DLD1 (cell line): ENCODE data around the gene SPRR3.
"Not testable (repeated sequence)": the region's sequence is repeated elsewhere in the genome, so short reads cannot be mapped to it uniquely, and the experiment has no call there.

Experiments used
- in situ Hi-C: cut with HindIII; loops from 2 replicates; pipeline ENCODE4 v1.10.0; 2017; ENCODE audit warnings: low sequenced_read_pairs

SPRR3 gene

DNA sequence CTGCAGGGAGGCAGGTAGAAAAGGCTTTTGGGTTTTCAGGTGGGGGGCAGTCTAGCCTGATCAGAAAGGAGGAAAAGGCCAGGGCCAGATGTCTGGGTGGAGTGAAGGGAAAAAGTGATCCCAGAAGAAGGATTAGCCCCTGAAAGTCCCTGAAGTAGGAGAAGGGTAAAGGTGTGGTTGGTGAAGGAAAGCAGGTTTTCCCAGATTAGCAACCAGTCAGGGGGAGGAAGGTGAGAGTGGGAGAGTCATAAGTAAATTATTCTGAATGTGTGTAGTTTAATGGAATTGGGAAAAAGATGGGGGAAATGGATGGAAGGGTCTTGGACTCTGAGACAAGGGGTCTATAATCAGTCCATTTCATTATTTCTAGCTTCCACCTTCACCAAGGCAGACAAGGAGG lies 18.3 kb upstream of the SPRR3 start:
- in situ Hi-C loops = no loop called here

DNA sequence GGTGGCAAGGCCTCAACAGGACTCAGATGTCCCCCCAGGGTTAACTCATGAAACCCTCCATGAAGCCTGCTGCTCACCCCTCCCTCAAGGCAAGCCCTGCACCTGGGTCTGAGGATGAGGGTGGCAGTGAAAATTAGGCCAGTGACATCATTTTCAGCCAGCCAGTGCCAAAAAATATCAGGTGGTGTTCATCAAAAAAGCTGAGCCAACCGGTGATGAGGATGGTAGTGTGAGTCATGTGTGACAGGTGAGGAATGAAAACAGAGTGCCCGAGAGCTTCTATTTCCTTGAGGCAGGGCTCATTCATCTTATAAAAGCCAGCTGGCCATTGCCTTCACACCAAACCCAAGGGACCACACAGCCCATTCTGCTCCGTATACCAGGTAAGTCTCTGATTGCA lies 17.8 kb upstream of the SPRR3 start, which contains the start of gene SPRR1A:
Gene SPRR1A (plus strand): TSS at position 339 of the 400 bp plus-strand sequence. CDS start 1,150 bp downstream, outside the sequence.
- in situ Hi-C loops = no loop called here

DNA sequence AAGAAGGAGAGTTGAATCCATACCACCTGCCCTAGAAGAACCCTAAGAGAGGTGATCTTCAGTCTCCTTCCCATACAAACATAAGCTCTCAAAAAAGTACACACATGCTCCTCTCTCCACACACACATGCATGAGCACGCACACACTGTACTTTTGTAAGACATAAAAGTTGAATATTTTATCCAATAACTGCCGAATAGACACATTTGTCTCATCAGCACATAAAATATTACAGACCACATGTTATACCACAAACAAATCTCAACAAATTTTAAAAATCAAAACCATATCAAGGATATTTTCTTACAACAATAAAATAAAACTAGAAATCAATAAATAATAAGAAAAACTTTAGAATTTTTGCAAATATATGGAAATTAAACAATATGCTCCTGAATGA lies 15.0 kb upstream of the SPRR3 start:
- in situ Hi-C loops = no loop called here

DNA sequence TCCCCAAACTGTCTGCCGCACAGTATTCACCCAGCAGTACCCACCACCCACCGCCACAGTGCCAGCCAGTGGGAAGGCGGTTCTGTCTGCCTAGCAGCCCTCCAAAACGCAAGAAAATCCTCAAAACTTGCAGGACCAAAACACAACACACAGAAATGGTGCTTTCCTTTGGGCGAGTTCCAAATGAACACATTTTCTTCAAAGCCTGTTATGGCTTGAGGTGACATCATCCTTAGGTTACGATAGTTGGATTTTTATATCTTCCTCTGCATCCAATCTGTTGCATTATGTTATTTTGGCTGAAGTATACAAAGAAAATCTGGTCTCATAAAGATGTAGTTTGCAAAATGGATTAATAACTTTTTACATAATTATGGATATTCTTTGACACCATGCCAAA lies 8.4 kb upstream of the SPRR3 start:
- in situ Hi-C loops = no loop called here

DNA sequence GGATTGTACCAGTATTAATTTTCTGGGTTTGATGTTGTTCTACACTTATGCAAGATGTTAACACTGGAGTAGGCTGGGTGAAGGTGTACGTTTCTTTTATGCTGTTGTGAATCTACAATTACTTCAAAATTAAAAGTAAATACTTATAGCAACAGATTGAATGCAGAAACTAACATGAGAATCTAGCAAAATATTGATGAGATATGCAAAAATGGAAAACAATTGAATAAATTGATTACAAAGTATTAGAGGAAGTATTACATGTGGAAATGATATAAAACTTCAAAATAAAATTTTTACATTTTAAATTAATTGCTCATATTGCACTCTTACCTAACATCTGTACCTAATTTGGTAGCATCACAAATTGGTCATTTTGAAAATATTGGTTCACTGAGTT lies 5.7 kb upstream of the SPRR3 start:
- in situ Hi-C loops = no loop called here

DNA sequence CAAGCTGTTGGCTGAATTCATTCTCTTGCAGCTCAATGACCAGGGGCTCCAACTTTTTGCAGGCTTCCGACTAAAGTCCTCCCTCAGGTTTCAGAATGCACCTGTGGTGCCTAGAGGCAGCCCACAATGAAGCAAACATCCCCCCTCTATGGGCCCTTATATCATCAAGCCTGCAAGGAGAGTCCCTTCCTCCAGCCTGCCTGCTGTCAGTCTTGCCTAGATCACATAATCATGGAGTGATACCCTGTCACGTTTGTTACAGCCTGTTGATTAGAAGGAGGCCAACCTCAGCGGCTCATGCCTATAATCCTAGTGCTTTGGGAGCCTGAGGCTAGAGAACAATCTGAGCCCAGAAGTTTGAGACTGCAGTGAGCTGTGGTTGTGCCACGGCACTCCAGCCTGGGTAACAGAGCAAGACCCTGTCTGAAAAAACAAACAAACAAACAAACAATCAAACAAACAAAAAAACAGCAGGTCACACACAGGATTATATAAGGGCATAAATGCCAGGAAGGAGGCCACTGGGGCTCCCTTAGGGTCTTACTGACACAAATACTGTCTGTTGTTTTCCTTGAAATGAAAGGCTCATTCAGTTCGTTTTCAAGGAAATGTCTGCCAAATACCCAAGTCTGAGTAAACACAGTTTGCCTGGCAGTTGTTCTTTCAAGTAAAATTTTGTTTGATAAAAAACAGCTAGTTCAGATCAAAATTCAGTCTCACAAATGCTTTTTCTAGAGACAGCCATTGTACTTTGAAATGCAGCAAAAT lies 4.7 kb upstream of the SPRR3 start:
- in situ Hi-C loops = no loop called here

DNA sequence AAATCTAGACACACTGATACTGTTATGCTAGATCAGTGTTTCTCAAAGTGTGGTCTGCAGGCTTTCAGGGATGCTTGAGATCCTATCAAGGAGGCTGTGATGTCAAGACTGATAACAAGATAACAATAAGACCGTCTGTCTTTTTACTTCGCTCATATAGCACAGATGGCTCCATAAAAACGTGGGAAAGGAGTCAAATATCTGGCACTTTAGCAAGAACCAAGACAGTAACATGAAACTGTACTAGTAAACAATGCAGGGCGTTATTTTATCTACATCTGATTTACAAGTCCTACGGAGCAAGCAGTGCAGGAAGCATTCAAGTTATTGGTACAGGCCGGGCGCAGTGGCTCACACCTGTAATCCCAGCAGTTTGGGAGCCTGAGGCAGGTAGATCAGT lies 3.6 kb upstream of the SPRR3 start:
- in situ Hi-C loops = no loop called here

DNA sequence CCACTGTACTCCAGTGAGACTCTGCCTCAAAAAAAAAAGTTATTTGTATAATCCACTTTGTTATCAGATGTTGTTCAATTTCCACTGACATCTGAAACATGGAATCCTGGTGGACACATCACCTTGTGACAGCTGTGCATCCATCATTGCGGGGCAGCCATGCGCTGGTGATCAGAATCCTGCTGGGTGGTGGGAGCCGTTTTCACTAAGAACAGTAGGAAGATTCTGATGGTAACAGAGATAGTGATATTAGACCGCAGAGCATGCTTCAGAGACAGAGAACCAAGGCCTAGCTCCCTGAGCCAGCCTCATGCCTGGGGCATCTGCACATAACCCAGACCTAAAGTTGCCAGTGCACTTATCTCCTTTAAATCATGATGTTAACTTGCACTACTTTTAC lies 3.1 kb upstream of the SPRR3 start:
- in situ Hi-C loops = no loop called here

DNA sequence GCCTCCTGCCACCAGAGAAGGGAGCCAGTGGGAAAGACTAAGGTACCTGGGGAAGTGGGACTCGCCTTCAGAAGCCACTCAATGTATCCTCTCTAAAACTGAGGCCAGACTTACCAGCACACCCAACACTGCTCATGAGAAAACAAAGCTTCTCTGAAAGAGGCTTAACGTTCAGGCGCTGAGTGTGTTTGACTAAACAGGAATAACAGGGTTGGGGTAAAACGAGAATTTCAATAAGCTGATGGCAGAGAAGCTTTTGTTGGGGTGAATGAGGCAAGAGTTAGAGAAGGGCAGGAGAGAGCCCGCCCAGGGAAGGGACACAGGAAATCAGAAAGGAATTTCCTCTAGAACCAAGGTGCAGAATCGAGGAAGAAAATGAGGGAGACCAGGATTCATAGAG lies 1.7 kb upstream of the SPRR3 start:
- in situ Hi-C loops = no loop called here

DNA sequence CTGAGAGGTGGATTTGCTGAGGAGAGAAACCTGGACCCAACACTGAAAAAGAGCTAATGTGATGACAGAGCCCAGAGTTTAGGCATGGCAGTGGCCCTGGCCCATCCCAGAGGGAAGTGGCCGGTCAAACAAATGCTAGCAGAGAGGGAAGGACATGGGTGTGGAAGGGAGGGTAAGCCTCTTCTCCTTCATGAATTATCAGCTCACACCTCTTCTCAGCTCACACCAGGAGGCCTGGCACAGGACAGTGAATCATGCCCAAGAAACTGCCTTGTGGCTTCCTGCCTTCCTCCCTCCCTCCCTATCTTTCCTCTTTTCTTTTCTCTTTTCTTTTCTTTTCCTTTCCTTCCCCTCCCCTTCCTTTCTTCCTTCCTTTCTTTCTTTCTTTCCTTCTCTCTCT lies 1.3 kb upstream of the SPRR3 start:
- in situ Hi-C loops = no loop called here

DNA sequence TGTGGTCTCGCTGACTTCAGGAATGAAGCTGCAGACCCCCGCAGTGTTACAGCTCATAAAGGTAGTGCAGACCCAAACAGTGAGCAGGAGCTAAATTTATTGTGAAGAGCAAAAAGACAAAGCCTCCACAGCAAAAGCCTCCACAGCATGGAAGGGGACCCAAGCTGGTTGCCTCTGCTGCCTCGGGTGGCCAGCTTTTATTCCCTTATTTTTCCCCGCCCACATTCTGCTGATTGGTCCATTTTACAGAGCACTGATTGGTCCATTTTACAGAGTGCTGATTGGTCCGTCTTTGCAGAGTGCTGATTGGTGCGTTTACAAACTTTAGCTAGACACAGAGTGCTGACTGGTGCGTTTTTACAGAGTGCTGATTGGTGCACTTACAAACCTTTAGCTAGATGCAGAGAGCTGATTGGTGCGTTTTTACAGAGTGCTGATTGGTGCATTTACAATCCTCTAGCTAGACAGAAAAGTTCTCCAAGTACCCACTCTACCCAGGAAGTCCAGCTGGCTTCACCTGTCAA lies 9.7 kb downstream of the SPRR3 start:
- in situ Hi-C loops = not testable (repeated sequence)

DNA sequence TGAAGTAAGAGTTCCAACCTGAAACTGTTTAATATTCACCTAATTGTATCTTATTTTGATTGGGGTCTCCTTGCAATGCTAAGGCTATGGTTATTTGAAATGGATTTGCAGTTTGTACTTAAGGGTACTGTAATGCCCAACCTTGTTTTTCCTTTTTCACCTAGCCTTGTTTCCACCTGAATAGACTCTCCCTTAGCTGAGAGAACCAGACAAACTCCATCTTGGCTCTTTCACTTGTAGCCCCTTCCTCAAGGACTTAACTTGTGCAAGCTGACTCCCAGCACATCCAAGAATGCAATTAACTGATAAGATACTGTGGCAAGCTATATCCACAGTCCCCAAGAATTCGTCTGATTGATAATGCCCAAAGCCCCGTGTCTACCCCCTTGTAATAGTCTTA lies 20.3 kb downstream of the SPRR3 start:
- in situ Hi-C loops = not testable (repeated sequence)

DNA sequence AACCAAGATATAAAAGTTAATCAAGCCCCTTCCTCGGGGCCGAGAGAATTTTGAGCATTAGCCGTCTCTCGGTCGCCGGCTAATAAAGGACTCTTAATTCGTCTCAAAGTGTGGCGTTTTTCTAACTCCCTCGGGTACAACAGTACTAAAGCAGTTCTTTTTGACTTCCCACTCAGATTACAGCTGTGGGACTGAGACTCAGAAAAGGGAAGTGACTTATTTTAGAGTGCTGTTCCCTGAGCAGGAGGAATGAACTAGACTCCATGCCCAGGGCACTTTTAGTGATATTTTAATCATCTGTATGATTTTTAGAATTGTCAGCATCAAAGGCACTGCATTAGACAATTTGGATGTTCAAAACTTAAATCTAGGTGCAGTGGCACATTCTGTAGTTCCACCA lies 20.8 kb downstream of the SPRR3 start:
- in situ Hi-C loops = not testable (repeated sequence)

DNA sequence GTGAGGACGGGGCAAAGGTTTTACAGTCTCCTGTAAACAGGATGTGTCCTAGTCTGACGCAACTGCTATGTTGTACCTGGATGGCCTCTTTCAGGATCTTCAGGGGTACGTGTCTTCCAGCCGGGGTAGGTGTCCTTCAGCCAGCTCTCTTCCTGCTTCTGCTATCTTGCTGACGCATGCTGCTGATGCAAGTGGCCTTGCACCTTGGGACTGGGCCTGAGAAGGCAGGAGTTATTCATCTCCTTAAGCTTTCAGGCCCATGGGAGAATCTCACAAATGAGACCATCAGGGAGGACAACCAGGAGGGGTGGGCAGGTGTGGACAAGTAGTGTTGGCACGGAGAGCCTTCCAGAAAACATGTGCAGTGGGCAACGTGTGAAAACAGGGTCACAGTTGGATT lies 21.6 kb downstream of the SPRR3 start:
- in situ Hi-C loops = no loop called here

DNA sequence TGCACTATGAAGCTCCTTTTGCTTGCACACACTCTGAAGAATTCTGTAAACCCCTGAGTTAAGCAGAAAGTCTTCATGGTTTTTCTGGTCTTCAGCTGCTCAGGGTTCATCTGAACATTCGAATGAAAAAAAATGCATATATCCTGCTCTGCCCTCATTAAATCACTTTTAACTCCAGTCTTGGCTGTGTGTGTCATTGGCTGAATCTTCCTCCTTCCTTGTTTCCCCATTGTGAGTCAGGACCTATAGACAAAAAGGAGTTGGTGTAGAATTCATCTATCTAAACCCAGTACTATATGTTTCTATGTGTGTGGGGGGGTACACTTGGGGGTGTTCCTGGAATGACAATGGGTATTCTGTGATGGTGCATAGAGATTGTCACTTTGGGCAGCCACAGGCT lies 22.9 kb downstream of the SPRR3 start:
- in situ Hi-C loops = no loop called here

DNA sequence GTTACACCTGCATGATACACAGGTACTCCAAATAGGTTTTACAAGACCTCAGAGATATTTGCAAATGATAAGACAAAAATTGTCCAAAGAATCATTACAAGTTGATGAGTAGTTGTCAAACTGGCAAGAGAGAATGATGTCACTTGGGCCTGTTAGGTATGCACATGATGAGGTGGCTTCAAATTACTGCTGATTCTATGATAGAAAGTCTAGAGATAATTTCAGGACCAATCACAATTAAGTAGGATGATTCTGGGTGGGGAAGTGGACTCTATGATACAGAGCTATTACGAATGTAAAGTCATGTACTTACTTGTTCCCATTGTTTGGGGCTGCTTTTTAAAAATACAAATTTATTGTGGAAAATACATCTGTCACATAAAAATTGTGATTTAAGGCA lies 24.2 kb downstream of the SPRR3 start:
- in situ Hi-C loops = no loop called here

DNA sequence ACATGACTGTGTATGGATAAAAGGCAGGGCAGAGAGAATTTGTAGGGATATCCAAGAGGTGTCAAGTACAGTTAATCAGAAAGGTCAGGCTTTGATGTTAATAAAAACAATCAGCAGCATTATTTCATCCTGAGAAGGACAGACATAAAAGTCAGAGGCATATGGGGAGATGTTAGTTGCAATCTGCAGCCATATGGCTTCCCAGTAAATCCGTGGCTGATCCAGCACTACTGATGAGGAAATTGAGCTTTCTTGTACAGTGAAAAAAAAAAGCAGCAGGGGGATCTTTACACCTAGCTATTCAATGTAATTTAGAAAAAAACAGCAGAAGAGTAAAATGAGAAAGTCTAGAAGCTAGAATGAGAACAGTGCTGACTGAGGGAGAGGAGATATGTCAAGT lies 27.2 kb downstream of the SPRR3 start:
- in situ Hi-C loops = no loop called here

DNA sequence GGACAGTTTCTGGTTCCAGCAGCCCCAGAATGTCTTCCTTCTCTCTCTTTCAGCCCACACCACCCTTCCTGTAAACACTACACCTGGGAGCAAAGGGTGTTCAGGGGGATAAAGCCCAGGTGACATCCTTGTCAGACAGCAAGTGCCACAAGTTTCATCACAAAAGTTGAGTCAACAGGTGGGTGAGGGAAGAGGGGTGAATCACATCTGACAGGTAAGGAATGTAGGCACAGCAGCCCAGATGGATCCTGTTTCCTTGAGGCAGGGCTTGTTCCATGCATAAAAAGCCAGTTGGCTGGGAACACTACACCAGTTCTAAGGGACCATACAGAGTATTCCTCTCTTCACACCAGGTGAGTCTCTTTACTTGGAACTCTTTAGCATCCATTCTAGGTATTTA lies 29.3 kb downstream of the SPRR3 start, which contains the start of gene SPRR1B:
Gene SPRR1B (plus strand): TSS at position 309 of the 400 bp plus-strand sequence. CDS start 1,143 bp downstream, outside the sequence.
- in situ Hi-C loops = no loop called here

DNA sequence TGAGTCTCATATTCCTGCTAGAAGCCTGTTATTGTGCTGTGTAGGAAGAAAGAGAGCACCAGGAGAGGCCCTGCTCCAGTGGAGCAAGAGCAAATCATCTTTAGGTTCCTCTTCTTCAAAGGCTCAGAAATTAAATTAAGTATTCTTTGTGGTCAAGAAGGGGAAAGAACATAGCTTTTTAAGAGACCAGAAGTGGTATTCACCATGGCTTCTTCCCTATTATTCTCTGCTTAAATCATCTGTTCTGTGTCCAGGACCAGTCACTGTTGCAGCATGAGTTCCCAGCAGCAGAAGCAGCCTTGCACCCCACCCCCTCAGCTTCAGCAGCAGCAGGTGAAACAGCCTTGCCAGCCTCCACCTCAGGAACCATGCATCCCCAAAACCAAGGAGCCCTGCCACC lies 30.5 kb downstream of the SPRR3 start:
- in situ Hi-C loops = no loop called here

DNA sequence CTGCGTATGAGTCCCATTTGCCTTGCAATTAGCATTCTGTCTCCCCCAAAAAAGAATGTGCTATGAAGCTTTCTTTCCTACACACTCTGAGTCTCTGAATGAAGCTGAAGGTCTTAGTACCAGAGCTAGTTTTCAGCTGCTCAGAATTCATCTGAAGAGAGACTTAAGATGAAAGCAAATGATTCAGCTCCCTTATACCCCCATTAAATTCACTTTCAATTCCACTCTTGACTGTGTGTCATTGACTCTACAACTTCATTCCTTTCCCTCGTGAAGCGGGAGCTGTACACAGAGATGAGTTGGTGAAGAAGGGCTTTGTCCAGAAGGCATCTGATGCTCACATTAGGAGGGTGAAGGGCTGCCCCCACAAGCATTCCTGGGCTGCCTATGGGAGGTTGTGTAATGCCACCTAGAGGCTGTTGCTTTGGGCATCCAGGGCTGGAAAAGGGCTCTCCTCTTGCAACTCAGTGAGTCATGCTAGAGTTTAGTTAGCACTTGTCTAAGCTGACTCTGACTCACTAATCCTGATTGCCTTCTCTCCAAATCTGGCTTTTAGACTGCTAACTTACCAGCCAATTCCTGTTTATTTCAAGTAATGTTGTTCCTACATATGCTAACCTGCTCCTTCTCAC lies 31.2 kb downstream of the SPRR3 start:
- in situ Hi-C loops = no loop called here

DNA sequence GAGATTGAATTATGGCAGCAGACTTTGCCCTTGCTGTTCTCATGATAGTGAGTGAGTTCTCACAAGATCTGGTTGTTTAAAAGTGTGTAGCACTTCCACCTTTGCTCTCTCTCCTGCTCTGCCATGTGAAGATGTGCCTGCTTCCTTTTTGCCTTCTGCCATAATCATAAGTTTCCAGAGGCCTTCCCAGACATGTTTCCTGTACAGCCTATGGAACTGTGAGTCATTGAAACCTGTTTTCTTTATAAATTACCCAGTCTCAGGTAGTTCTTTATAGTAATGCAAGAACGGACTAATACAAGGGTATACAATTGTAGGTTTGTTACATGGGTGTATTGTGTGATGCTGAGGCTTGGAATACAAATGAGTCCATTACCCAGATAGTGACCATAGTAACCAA lies 33.7 kb downstream of the SPRR3 start:
- in situ Hi-C loops = no loop called here

DNA sequence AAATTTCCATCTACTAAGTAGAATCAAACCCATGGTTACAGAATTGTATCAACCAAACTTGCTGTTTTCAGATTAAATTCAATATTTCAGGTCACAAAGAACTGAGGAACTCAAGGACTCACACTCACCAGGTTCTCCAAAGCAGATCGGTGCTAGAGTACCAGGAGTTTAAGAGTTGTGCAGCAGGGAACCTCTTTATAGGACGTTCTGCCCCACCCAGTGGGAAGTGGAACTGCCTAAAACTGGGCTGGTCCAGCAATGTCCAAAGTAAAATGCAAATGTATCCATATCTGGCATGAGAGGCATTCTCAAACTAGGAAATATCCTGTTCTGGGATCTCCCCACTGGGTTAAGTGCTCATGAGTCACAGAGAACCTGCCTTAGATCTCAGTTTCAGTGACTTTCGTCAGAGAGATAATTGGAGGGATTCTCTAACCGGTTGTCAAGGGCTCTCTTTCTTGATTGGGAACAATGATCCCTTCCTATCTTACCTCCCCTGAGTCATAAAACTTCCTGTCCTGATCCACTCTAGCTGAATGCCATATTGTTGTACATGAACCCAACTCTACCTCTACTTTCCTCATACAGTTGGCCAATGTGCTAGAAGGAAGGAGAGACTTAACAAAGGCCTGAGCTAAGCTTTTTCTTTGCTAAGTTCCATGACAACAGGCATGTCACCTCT lies 39.5 kb downstream of the SPRR3 start, which contains the start of gene SPRR2D:
Gene SPRR2D (minus strand): TSS at position 171 of the 682 bp plus-strand sequence. CDS start 774 bp downstream, outside the sequence.
- in situ Hi-C loops = no loop called here
